Measurements from ENCODE around the gene EXOC3L1. TPM values are rescaled to one million over a fixed set of nuclear protein-coding genes. Genes with fewer than 3 reads are reported as not detected.

EXOC3L1 gene
- total and polyA plus RNA-seq, 2 of the 13 experiments (the other 11 are each of a cell fraction or from before 2014, with no cell fraction given), result 0.12 TPM; not detected in 1

- TF ChIP-seq ZNF513 (CRISPR knock-in tag; conservative IDR thresholded peaks at IDR 0.05) (0 out of 2 replicates have a peak, but pooled peaks have one; percentile 68), MEIS1 (CRISPR knock-in tag; IDR thresholded peaks at IDR 0.05; ENCODE audit: borderline replicate concordance) (peak; percentile 80; the same call in 1 of the 2 replicates), ZNF672 (CRISPR knock-in tag; IDR thresholded peaks at IDR 0.05) (0 out of 2 replicates have a peak, but pooled peaks have one; percentile 51), SKI (IDR thresholded peaks at IDR 0.05; ENCODE audit: partially characterized antibody) (no peak), NAIF1 (CRISPR knock-in tag; IDR thresholded peaks at IDR 0.05; ENCODE audit: borderline replicate concordance) (no peak; the same call in 1 of the 2 replicates), ZNF335 (CRISPR knock-in tag; IDR thresholded peaks at IDR 0.05) (no peak), CTCF (CRISPR knock-in tag; IDR thresholded peaks at IDR 0.05) (peak; percentile 36), ZNF558 (CRISPR knock-in tag; IDR thresholded peaks at IDR 0.05; ENCODE audit: borderline replicate concordance) (no peak), ZSCAN31 (CRISPR knock-in tag; IDR thresholded peaks at IDR 0.05; ENCODE audit: low read depth) (peak; percentile 84; the same call in 1 of the 2 replicates), CREB1 (IDR thresholded peaks at IDR 0.05) (no peak), CREB1 (CRISPR knock-in tag; IDR thresholded peaks at IDR 0.05) (no peak), GMEB2 (CRISPR knock-in tag; IDR thresholded peaks at IDR 0.05; ENCODE audit: low read depth) (peak; percentile 36; the same call in 1 of the 2 replicates), SIX4 (CRISPR knock-in tag; IDR thresholded peaks at IDR 0.05) (no peak), RERE (CRISPR knock-in tag; IDR thresholded peaks at IDR 0.05; ENCODE audit: low read depth) (no peak), ZFP36 (IDR thresholded peaks at IDR 0.05; ENCODE audit: borderline replicate concordance, low read depth, low read length, partially characterized antibody) (no peak), TAF15 (IDR thresholded peaks at IDR 0.05; ENCODE audit: low read depth, low read length, poor library complexity, severe bottlenecking) (no peak), ZNF260 (CRISPR knock-in tag; IDR thresholded peaks at IDR 0.05; ENCODE audit: borderline replicate concordance, low read depth) (no peak)
Observed at GRCh38 chr16:67177743-67178699, 11.9 kb downstream of the EXOC3L1 start (continued).

Data from HepG2 (cell line).